Testis (tissue), 2 donors: ENCODE measurements around the gene SCN4A.

Experiments used
- CTCF ChIP-seq, 3 experiments: fragments of 450-650 bp in 2 of 3; fragments of 200-600 bp in 1 of 3; sonication (generic) in 1 of 3; IDR thresholded peaks; one replicate each; pipeline ENCODE4 v1.5.1; 2016 to 2019; ENCODE audit warnings: antibody characterized with exemption in 3 of 3, mild to moderate bottlenecking in 2 of 3, moderate library complexity in 1 of 3
- POLR2A ChIP-seq: fragments of 450-650 bp; IDR thresholded peaks from one replicate; pipeline ENCODE4 v1.6.1; 2017; ENCODE audit warnings: antibody characterized with exemption, mild to moderate bottlenecking, moderate library complexity

- TF ChIP-seq CTCF (IDR thresholded peaks at IDR 0.05), result no peak
- no peak for TF ChIP-seq POLR2A
Measured at GRCh38 chr17:63947711-63948330, 24.9 kb downstream of the SCN4A start.
